A549 (cell line): ENCODE data around the gene NCOR2.

Experiments used
- POLR2A ChIP-seq: IDR thresholded peaks from 2 replicates; pipeline ENCODE4 v1.6.1; 2012; ENCODE audit warnings: mild to moderate bottlenecking, low read length
- TF ChIP-seq, protein P1 (sequence below): IDR thresholded peaks from 2 replicates; pipeline ENCODE4 v1.6.1; 2012

DNA sequence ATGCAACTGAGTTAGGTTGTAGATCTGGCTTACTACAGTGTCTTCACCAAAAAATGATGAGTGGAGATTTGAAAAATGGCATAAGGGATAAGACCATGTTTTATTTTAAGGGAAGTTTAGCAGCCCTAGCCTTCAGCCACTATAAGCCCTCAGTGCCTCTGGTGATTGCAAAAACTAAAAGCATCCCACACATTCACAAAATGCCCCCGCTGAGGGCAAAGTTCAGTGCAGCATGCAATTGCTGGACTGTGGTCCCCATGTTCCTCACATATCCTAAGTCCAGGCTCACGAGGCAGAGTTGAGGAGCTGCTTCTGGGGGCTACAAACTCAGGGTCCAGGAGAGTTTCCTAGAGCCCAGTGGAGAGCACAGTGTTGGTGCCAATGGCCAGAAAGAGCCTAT lies 29.6 kb upstream of the NCOR2 start:
- TF ChIP-seq POLR2A = no peak
- TF ChIP-seq, protein P1, sequence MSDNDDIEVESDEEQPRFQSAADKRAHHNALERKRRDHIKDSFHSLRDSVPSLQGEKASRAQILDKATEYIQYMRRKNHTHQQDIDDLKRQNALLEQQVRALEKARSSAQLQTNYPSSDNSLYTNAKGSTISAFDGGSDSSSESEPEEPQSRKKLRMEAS = no peak
